K562 (cell line): ENCODE results near the gene KLC1. TPM values are rescaled to one million over a fixed set of nuclear protein-coding genes. Genes with fewer than 3 reads are reported as not detected.
A peak's percentile ranks its signal among the peaks of the same experiment; 100 is the strongest.

Experiments used
- CREM ChIP-seq: IDR thresholded peaks from 2 replicates; pipeline ENCODE4 v1.6.1; 2014; ENCODE audit warnings: antibody characterized with exemption, low read depth
- GABPA ChIP-seq: fragments of 200-800 bp; sonication (Bioruptor generic); conservative IDR thresholded peaks from 2 replicates; pipeline ENCODE4 v1.6.1; 2016; ENCODE audit warnings: low read depth, missing genetic modification characterization, missing compliant biosample characterization
- HDAC8 ChIP-seq: fragments of 450-650 bp; IDR thresholded peaks from 2 replicates; pipeline ENCODE4 v1.6.1; 2016; ENCODE audit warnings: mild to moderate bottlenecking, missing genetic modification characterization, moderate library complexity, missing compliant biosample characterization
- JUNB ChIP-seq: fragments of 450-650 bp; formaldehyde crosslinking; conservative IDR thresholded peaks from 2 replicates; pipeline ENCODE4 v1.4.0; 2020; ENCODE audit warnings: mild to moderate bottlenecking
- MAFK ChIP-seq: IDR thresholded peaks from 2 replicates; pipeline ENCODE4 v1.6.1; 2011; ENCODE audit warnings: low read length, improper control_type of control experiment
- SMAD4 ChIP-seq: fragments of 250-450 bp; sonication (Bioruptor Pico); conservative IDR thresholded peaks from 2 replicates; pipeline ENCODE4 v1.8.0; 2021; ENCODE audit warnings: inconsistent platforms, mild to moderate bottlenecking, moderate library complexity
- SNIP1 ChIP-seq: fragments of 450-650 bp; IDR thresholded peaks from 2 replicates; pipeline ENCODE4 v1.7.1; 2017; ENCODE audit warnings: low read depth, mild to moderate bottlenecking
- SOX6 ChIP-seq: fragments of 450-650 bp; IDR thresholded peaks from 2 replicates; pipeline ENCODE4 v1.6.1; 2014; ENCODE audit warnings: mild to moderate bottlenecking
- TEAD1 ChIP-seq, 2 experiments: fragments of 450-650 bp in 1 of 2; sonication (generic) in 1 of 2; formaldehyde crosslinking; IDR thresholded peaks; 2 replicates each; pipeline versions ENCODE4 v1.4.0 to v1.8.0; 2020 to 2022; ENCODE audit warnings: mild to moderate bottlenecking in 2 of 2, missing genetic modification reagents in 1 of 2
- ZFPM2 ChIP-seq: fragments of 250-450 bp; sonication (Bioruptor Pico); IDR thresholded peaks from 2 replicates; pipeline ENCODE4 v1.5.1; 2022; ENCODE audit warnings: mild to moderate bottlenecking
- ZNF263 ChIP-seq: sonication (generic); formaldehyde crosslinking; IDR thresholded peaks from 2 replicates; pipeline ENCODE4 v1.8.0; 2022; ENCODE audit warnings: mild to moderate bottlenecking, missing genetic modification reagents, borderline replicate concordance
- ZNF830 ChIP-seq: fragments of 250-450 bp; sonication (Bioruptor Pico); IDR thresholded peaks from 2 replicates; pipeline ENCODE4 v1.5.0; 2021; ENCODE audit warnings: mild to moderate bottlenecking
- polyA plus RNA-seq, 8 experiments: library from polyadenylated mRNA; depleted of rRNA in 4 of 8; stranded (reverse) in 5 of 8; unstranded in 3 of 8; fragments of >200 nt; fragmentation: Nextera tagmentation in 2 of 8; fragmentation: Illumina TruSeq in 1 of 8; extraction: Ambion mirVana in 2 of 8; extraction: Trizol in 1 of 8; gene quantifications; 2 replicates each; pipeline versions ENCODE4 v1.2.1 to v1.2.3, GENCODE V29; 2011 to 2014; ENCODE audit warnings: inconsistent platforms in 1 of 8, missing spikeins in 1 of 8
- total RNA-seq, 7 experiments: library from RNA; depleted of rRNA in 6 of 7; stranded (reverse); fragments of >200 nt in 6 of 7; fragmentation: Illumina TruSeq in 2 of 7; extraction: Trizol in 2 of 7; gene quantifications; 2 replicates each; pipeline versions ENCODE4 v1.2.1 to v1.2.3, GENCODE V29; 2011 to 2021; ENCODE audit warnings: low replicate concordance in 1 of 7
- TF ChIP-seq, protein P1 (sequence below): sonication (generic); formaldehyde crosslinking; IDR thresholded peaks from 2 replicates; pipeline ENCODE4 v1.8.0; 2022; ENCODE audit warnings: mild to moderate bottlenecking, low read depth, missing genetic modification reagents
- TF ChIP-seq, protein P2 (sequence below): sonication (generic); formaldehyde crosslinking; IDR thresholded peaks from 2 replicates; pipeline ENCODE4 v1.8.1; 2023; ENCODE audit warnings: mild to moderate bottlenecking, missing genetic modification reagents, moderate library complexity
- TF ChIP-seq, protein P3 (sequence below): IDR thresholded peaks from 3 replicates; pipeline ENCODE4 v1.6.1; 2011; ENCODE audit warnings: borderline replicate concordance, mild to moderate bottlenecking; ENCODE audit not compliant: insufficient read length, insufficient read depth
- TF ChIP-seq, protein P4 (sequence below): sonication (generic); formaldehyde crosslinking; IDR thresholded peaks from 2 replicates; pipeline ENCODE4 v1.8.0; 2022; ENCODE audit warnings: mild to moderate bottlenecking, missing genetic modification reagents
- TF ChIP-seq, protein P5 (sequence below), 2 experiments: fragments of 450-650 bp; conservative IDR thresholded peaks; 2 replicates each; pipeline ENCODE4 v1.6.1; 2017; ENCODE audit warnings: mild to moderate bottlenecking in 2 of 2, moderate library complexity in 2 of 2

Gene KLC1
- total and polyA plus RNA-seq, 9 of the 15 experiments (the other 6 are each of a cell fraction or from before 2014, with no cell fraction given) = 4.9 to 134 (median 54.8) TPM

DNA sequence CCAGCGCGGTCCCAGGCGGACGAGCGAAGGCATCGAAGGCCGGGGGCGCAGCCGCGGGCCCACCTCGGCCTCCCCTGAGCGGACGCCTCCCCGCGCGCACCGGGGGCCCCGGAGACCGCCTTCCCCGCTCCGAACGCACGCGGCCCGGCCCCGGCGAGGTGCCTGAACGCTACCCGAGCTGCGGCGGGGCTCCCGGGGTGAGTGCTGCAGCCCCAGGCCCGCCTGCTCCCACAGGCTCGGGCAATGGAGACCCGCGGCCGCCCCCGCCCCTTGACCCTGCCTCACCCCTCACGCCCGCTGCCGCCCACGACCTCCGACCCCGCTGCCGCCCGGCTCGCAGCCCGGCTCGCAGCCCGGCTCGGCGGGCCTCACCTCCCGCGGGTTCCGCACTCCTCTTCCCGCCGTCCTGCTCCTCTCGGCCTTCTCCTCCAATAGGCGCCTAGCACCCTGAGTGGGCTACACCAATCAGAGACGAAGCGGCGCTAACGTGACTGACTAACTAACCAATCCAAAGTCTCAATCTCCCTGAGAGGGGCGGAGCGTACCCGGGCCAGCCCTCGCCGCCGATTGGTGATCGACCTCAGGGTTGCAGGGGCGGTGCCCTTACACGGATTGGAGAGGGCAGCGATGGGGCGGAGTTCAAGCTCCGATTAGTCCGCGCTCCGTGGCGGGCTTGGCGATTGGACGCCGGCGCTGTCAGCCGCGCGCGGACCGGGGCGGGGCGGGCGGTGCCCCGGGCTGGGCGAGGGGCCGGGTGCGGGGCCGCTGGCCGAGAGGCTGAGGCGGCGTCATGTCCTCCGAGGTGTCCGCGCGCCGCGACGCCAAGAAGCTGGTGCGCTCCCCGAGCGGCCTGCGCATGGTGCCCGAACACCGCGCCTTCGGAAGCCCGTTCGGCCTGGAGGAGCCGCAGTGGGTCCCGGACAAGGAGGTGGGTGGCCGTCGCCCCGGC, 86.3 kb downstream of the KLC1 start, which contains the start of the genes XRCC3 and ZFYVE21 (continued):
- TF ChIP-seq, protein P1, sequence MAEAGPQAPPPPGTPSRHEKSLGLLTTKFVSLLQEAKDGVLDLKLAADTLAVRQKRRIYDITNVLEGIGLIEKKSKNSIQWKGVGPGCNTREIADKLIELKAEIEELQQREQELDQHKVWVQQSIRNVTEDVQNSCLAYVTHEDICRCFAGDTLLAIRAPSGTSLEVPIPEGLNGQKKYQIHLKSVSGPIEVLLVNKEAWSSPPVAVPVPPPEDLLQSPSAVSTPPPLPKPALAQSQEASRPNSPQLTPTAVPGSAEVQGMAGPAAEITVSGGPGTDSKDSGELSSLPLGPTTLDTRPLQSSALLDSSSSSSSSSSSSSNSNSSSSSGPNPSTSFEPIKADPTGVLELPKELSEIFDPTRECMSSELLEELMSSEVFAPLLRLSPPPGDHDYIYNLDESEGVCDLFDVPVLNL (CRISPR knock-in tag) = peak; percentile 87; the same call in 1 of the 2 replicates
- TF ChIP-seq, protein P2, sequence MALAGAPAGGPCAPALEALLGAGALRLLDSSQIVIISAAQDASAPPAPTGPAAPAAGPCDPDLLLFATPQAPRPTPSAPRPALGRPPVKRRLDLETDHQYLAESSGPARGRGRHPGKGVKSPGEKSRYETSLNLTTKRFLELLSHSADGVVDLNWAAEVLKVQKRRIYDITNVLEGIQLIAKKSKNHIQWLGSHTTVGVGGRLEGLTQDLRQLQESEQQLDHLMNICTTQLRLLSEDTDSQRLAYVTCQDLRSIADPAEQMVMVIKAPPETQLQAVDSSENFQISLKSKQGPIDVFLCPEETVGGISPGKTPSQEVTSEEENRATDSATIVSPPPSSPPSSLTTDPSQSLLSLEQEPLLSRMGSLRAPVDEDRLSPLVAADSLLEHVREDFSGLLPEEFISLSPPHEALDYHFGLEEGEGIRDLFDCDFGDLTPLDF = no peak
- peak; percentile 49 for TF ChIP-seq CREM
- TF ChIP-seq ZFPM2 (CRISPR knock-in tag) = no peak
- 0 out of 4 replicates have a peak, but pooled peaks of 1 of the 2 experiments have one; percentile 41 for TF ChIP-seq TEAD1 (CRISPR knock-in tag; IDR thresholded peaks at IDR 0.05)
- TF ChIP-seq GABPA = no peak; the same call in 1 of the 2 replicates
- no peak for TF ChIP-seq SOX6
- TF ChIP-seq SMAD4 (CRISPR knock-in tag) = no peak
- no peak for TF ChIP-seq MAFK
- TF ChIP-seq, protein P3, sequence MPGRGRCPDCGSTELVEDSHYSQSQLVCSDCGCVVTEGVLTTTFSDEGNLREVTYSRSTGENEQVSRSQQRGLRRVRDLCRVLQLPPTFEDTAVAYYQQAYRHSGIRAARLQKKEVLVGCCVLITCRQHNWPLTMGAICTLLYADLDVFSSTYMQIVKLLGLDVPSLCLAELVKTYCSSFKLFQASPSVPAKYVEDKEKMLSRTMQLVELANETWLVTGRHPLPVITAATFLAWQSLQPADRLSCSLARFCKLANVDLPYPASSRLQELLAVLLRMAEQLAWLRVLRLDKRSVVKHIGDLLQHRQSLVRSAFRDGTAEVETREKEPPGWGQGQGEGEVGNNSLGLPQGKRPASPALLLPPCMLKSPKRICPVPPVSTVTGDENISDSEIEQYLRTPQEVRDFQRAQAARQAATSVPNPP = no peak
- no peak for TF ChIP-seq JUNB (CRISPR knock-in tag)
- TF ChIP-seq, protein P4, sequence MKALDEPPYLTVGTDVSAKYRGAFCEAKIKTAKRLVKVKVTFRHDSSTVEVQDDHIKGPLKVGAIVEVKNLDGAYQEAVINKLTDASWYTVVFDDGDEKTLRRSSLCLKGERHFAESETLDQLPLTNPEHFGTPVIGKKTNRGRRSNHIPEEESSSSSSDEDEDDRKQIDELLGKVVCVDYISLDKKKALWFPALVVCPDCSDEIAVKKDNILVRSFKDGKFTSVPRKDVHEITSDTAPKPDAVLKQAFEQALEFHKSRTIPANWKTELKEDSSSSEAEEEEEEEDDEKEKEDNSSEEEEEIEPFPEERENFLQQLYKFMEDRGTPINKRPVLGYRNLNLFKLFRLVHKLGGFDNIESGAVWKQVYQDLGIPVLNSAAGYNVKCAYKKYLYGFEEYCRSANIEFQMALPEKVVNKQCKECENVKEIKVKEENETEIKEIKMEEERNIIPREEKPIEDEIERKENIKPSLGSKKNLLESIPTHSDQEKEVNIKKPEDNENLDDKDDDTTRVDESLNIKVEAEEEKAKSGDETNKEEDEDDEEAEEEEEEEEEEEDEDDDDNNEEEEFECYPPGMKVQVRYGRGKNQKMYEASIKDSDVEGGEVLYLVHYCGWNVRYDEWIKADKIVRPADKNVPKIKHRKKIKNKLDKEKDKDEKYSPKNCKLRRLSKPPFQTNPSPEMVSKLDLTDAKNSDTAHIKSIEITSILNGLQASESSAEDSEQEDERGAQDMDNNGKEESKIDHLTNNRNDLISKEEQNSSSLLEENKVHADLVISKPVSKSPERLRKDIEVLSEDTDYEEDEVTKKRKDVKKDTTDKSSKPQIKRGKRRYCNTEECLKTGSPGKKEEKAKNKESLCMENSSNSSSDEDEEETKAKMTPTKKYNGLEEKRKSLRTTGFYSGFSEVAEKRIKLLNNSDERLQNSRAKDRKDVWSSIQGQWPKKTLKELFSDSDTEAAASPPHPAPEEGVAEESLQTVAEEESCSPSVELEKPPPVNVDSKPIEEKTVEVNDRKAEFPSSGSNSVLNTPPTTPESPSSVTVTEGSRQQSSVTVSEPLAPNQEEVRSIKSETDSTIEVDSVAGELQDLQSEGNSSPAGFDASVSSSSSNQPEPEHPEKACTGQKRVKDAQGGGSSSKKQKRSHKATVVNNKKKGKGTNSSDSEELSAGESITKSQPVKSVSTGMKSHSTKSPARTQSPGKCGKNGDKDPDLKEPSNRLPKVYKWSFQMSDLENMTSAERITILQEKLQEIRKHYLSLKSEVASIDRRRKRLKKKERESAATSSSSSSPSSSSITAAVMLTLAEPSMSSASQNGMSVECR (CRISPR knock-in tag) = no peak; the same call in 1 of the 2 replicates
- no peak for TF ChIP-seq HDAC8 (tag)
- TF ChIP-seq, protein P5, sequence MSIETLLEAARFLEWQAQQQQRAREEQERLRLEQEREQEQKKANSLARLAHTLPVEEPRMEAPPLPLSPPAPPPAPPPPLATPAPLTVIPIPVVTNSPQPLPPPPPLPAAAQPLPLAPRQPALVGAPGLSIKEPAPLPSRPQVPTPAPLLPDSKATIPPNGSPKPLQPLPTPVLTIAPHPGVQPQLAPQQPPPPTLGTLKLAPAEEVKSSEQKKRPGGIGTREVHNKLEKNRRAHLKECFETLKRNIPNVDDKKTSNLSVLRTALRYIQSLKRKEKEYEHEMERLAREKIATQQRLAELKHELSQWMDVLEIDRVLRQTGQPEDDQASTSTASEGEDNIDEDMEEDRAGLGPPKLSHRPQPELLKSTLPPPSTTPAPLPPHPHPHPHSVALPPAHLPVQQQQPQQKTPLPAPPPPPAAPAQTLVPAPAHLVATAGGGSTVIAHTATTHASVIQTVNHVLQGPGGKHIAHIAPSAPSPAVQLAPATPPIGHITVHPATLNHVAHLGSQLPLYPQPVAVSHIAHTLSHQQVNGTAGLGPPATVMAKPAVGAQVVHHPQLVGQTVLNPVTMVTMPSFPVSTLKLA (conservative IDR thresholded peaks at IDR 0.05) = no peak
- no peak for TF ChIP-seq SNIP1
- no peak for TF ChIP-seq ZNF263 (CRISPR knock-in tag)
- TF ChIP-seq ZNF830 (CRISPR knock-in tag) = no peak
